OCI-LY1 (cell line): ENCODE measurements around the gene RANGAP1.

Source experiments
- CTCF ChIP-seq: fragments of 200-600 bp; sonication (generic), shearing (Covaris generic); IDR thresholded peaks from 2 replicates; pipeline ENCODE4 v1.5.1; 2017; ENCODE audit warnings: mild to moderate bottlenecking, antibody characterized with exemption, low read length, moderate library complexity, mixed read lengths
- EZH2 ChIP-seq: fragments of 200-600 bp; sonication (generic), shearing (Covaris generic); IDR thresholded peaks from 2 replicates; pipeline ENCODE4 v1.8.0; 2017; ENCODE audit warnings: borderline replicate concordance, mixed run types, mild to moderate bottlenecking, antibody characterized with exemption, low read length, moderate library complexity, mixed read lengths

GRCh38 chr22:41284465-41284864, 1.5 kb downstream of the RANGAP1 start:
- no peak for TF ChIP-seq CTCF
- TF ChIP-seq EZH2: no peak
